HG02610 (cell line): ENCODE data around the gene CFAP157.
"Not testable (repeated sequence)": the region's sequence is repeated elsewhere in the genome, so short reads cannot be mapped to it uniquely, and the experiment has no call there.

Experiments
- ATAC-seq: cut with Tn5 transposase; IDR thresholded peaks from one replicate; pipeline ENCODE4 v1.9.1; 2021; ENCODE audit warnings: mild to moderate bottlenecking, moderate library complexity; ENCODE audit not compliant: unreplicated experiment

Gene CFAP157

GRCh38 chr9:127734747-127735529 lies 28.1 kb downstream of the CFAP157 start, which contains the start of gene TOR2A:
TOR2A (minus strand) TSS chr9:127735294; CDS start chr9:127735270, 24 bp downstream.
- ATAC-seq, result peak; percentile 85

GRCh38 chr9:127735530-127736185 lies 28.9 kb downstream of the CFAP157 start:
- peak; percentile 1 for ATAC-seq

- ATAC-seq, result no peak
Observed at GRCh38 chr9:127738666-127739065, 31.9 kb downstream of the CFAP157 start.

- no peak for ATAC-seq
Observed at GRCh38 chr9:127739614-127740330, 33.0 kb downstream of the CFAP157 start.

GRCh38 chr9:127741831-127742434 lies 35.1 kb downstream of the CFAP157 start:
- ATAC-seq, result no peak

- no peak for ATAC-seq
Observed at GRCh38 chr9:127742435-127743088, 35.8 kb downstream of the CFAP157 start.

GRCh38 chr9:127744398-127745110 lies 37.8 kb downstream of the CFAP157 start:
- no peak for ATAC-seq

- no peak for ATAC-seq
Observed at GRCh38 chr9:127746959-127747569, 40.3 kb downstream of the CFAP157 start.

GRCh38 chr9:127749090-127749787 lies 42.5 kb downstream of the CFAP157 start:
- ATAC-seq, result no peak

- no peak for ATAC-seq
Observed at GRCh38 chr9:127751269-127752054, 44.7 kb downstream of the CFAP157 start.

GRCh38 chr9:127753148-127753547 lies 46.4 kb downstream of the CFAP157 start:
- ATAC-seq, result no peak

GRCh38 chr9:127753622-127754021 lies 46.8 kb downstream of the CFAP157 start:
- no peak for ATAC-seq

- ATAC-seq, result no peak
Observed at GRCh38 chr9:127754099-127755060, 47.6 kb downstream of the CFAP157 start.

- ATAC-seq, result no peak
Observed at GRCh38 chr9:127755061-127756060, 48.6 kb downstream of the CFAP157 start.

- no peak for ATAC-seq
Observed at GRCh38 chr9:127756233-127756632, 49.4 kb downstream of the CFAP157 start.

GRCh38 chr9:127756776-127757175 lies 50.0 kb downstream of the CFAP157 start:
- not testable (repeated sequence) for ATAC-seq
